HG03565 (cell line): ENCODE data around the gene RHCE.
"Not testable (repeated sequence)": the region's sequence is repeated elsewhere in the genome, so short reads cannot be mapped to it uniquely, and the experiment has no call there.

Experiments used
- ATAC-seq: cut with Tn5 transposase; IDR thresholded peaks from one replicate; pipeline ENCODE4 v1.9.1; 2021; ENCODE audit warnings: mild to moderate bottlenecking, moderate library complexity; ENCODE audit not compliant: unreplicated experiment

Gene RHCE

GRCh38 chr1:25402947-25403803 is 17.4 kb downstream of the RHCE start:
- not testable (repeated sequence) for ATAC-seq

- ATAC-seq, result not testable (repeated sequence)
Measured at GRCh38 chr1:25398079-25398478, 22.5 kb downstream of the RHCE start.

- ATAC-seq, result not testable (repeated sequence)
Measured at GRCh38 chr1:25397549-25397948, 23.1 kb downstream of the RHCE start.

- ATAC-seq, result no peak
Measured at GRCh38 chr1:25392841-25393240, 27.8 kb downstream of the RHCE start.

- not testable (repeated sequence) for ATAC-seq
Measured at GRCh38 chr1:25389721-25390120, 30.9 kb downstream of the RHCE start.

- ATAC-seq, result not testable (repeated sequence)
Measured at GRCh38 chr1:25388691-25389090, 31.9 kb downstream of the RHCE start.

GRCh38 chr1:25387096-25387495 is 33.5 kb downstream of the RHCE start:
- not testable (repeated sequence) for ATAC-seq

- not testable (repeated sequence) for ATAC-seq
Measured at GRCh38 chr1:25383875-25384274, 36.8 kb downstream of the RHCE start.

GRCh38 chr1:25383090-25383489 is 37.5 kb downstream of the RHCE start:
- not testable (repeated sequence) for ATAC-seq

- not testable (repeated sequence) for ATAC-seq
Measured at GRCh38 chr1:25382543-25382942, 38.1 kb downstream of the RHCE start.

- ATAC-seq, result not testable (repeated sequence)
Measured at GRCh38 chr1:25378367-25378766, 42.3 kb downstream of the RHCE start.

GRCh38 chr1:25371757-25372156 is 48.9 kb downstream of the RHCE start:
- ATAC-seq, result not testable (repeated sequence)

- not testable (repeated sequence) for ATAC-seq
Measured at GRCh38 chr1:25369691-25370271, 50.8 kb downstream of the RHCE start.

GRCh38 chr1:25369241-25369640 is 51.4 kb downstream of the RHCE start:
- no peak for ATAC-seq

- ATAC-seq, result not testable (repeated sequence)
Measured at GRCh38 chr1:25362634-25363559, 57.7 kb downstream of the RHCE start.

GRCh38 chr1:25361901-25362300 is 58.7 kb downstream of the RHCE start:
- no peak for ATAC-seq

GRCh38 chr1:25360596-25361581 is 59.7 kb downstream of the RHCE start:
- ATAC-seq, result no peak

- no peak for ATAC-seq
Measured at GRCh38 chr1:25356848-25357247, 63.8 kb downstream of the RHCE start.

- no peak for ATAC-seq
Measured at GRCh38 chr1:25356441-25356840, 64.2 kb downstream of the RHCE start.

- ATAC-seq, result no peak
Measured at GRCh38 chr1:25355841-25356395, 64.7 kb downstream of the RHCE start.
